OCI-M1 (cell line): ENCODE results near the gene LRRC42.

Experiments used
- DNase-seq: peaks from one replicate; lab custom pipeline; 2025; lab: John Stamatoyannopoulos, UW

LRRC42 gene

DNA sequence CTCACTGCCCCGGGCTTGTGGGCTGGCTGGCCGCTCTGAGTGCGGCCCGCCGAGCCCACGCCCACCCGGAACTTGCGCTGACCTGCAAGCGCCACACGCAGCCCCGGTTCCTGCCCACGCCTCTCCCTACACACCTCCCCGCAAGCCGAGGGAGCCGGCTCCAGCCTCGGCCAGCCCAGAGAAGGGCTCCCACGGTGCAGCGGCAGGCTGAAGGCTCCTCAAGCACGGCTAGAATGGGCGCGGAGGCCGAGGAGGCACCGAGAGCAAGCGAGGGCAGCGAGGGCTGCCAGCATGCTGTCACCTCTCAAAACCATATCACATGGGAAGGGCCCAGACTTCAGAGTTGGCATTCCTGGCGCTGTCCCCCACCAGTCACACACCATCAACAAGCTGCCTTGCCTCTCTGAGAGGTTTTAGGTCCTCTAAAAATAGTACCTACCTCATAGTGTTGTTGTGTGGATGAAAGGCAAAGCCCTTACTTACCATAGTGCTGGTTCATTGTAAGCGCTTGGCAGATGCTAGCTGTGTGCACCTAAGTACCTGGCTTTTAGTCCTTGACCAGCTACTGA is 58.4 kb downstream of the LRRC42 start:
- DNase-seq: no peak

DNA sequence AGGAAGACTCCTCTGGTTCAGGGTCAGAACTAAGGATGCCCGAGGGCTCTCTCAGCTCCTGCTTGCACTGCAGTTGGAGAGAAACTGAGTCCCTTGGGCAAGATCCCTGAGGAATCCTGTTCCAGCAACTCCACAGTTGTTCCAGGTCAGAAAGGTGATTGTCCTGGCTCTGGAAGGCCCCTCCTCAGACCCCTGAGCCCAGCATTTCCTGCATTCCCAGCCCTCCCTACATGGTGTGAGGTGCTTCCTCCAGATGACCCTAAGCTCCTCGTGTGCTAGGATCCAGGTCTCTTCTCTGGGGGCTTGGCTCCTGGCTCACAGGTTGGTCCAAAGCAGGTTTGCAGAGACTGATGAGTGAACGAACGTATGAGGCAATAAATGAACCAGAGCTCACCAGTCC is 60.4 kb downstream of the LRRC42 start:
- no peak for DNase-seq

DNA sequence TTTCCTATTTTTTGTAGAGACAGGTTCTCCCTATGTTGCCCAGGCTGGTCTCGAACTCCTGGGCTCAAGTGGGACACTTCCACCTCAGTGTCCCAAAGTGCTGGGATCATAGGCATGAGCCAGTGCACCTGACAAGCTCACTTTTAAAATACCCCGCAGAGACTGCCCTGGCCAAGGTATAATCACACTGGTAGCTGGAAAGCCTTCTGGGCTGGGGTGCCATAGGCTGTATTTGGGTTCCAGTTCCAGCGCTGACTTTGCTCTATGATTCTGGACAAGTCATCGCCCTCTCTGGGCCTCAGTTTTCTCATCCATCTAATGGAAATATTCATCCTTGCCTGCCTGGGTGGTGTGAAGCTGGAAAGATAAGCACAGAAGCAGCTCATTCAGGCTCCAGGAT is 61.5 kb downstream of the LRRC42 start:
- DNase-seq: no peak

DNA sequence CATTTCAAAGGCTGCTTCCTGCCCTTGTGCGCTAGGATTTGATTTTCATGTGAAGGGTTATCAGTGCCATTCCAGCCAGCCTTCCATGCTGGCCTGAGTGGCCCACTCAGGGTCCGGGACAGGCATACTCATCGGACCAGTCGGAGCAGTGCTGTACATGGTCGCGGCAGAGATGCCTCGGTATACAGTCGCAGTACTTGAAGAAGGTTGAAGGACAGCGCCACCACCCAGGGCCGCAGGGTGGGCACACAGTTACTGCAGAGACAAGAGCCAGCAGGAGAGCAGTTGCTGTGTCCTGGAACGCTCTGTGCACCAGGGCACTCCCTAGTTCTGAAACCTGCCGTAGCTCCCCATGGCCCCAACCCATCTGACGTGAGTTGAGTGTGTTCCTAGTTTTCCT is 62.7 kb downstream of the LRRC42 start:
- DNase-seq: no peak

DNA sequence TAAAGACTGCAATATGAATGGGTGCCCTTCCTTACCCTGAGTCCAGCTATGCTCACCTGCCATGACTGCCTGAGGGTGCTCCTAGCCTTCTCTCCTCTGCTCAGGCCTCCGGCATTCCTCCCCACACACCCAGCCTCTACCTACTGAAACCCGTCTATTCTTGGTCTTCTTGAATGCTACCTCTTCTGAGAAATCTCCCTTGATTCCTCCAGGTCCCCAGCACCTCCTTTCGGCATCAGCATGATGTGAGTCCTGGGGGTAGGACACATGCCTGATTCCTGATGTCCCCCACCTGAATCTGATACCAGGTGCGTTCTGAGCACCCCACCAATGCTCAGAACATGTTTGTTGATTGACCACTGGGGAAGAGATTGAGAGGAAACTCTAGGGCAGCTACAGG is 63.3 kb downstream of the LRRC42 start:
- no peak for DNase-seq

DNA sequence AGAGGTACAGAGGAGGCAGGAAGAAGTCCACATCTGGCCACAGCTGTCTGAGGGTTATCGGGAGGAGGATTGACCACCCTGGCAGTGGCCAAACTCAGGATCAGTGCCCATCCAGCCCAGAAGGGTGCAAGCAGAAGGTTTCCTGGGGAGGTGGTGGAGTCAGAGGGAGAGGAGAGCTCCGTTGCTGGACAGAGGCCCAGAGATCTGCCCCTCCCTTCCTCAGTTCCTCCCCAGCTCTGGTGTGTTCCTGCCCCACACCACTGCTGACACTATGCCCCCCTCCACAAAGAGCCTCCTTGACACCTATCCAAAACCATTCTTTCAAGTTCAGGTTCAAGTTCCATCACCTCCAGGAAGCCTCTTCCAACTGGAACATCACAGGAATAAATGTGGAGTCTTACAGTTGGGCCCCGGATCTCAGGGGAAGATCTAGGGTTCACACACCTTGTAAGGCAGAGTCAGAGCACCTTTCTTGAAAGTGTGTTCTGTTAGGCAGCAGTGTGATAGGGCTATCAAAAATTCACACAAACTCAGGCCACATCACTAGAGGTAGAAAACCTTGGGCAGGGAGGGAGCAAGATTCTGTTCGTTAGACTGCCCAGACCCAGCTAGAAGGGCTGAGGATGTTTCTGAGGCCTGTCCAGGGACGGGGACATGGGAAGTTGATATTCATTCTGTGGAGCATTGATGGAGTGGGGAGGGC is 64.4 kb downstream of the LRRC42 start:
- no peak for DNase-seq

DNA sequence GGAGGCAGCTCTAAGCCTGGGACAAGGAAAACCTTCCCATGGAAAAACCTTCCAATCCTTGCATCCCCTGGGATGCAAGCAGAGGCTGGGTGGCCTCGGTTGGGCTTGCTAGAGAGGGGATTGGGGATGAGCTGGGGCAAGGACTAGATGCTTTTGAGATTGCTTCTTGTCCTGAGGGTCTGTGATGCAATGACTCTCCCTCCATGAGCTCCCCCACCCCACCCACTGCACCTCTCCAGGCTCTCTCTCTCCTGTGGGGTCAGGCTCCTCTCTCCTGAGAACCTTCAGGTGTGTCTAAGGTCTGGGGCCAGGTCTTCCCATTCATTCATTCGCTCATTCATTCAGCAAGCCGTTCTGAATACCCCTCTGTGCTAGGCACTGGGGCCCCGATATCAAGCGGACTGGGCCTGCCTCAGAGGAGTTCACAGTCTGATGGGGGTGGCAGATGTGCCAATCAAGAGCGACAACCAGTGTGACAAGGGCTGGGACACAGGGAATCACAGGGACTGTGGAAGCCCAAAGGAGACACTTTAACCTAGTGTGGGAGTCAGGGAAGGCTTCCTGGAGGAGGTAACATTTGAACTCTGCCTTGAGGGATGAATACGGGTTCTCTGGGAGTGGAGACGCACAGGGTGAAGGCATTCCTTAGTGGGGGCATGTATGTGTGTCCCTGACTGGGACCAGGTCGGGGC is 65.3 kb downstream of the LRRC42 start:
- no peak for DNase-seq

DNA sequence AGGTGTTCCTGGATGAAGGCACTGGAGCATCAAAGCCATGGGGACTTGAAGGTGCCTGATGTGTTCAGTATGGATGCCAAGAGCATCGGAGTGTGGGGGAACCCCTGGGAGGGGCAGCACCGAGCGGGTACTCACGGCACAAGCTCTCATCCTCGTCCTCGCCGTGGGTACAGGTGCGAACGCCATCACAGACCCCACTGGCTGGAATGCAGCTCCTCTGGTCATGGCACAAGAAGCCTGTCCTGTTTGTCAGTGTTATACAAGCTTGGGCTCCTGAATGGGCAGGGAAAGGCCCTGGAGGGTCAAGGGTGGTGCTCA is 65.8 kb downstream of the LRRC42 start:
- no peak for DNase-seq

DNA sequence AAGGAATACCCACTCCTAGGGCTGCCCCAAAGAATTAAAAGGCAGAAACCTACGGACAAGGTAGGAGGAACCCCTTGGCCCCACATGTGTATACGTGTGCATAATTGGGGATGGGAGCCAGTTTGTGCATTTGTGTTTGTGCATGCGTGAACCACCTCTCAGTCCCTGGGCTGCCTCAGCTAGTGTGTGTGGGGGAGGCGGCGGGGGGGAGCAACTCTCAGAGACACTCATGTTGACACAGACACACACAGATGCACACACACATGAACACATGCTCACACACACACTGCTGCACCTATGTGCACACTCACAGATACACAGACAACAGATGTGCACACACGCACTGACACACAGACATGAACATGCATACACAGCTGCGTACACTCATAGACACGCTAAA is 66.7 kb downstream of the LRRC42 start:
- no peak for DNase-seq

DNA sequence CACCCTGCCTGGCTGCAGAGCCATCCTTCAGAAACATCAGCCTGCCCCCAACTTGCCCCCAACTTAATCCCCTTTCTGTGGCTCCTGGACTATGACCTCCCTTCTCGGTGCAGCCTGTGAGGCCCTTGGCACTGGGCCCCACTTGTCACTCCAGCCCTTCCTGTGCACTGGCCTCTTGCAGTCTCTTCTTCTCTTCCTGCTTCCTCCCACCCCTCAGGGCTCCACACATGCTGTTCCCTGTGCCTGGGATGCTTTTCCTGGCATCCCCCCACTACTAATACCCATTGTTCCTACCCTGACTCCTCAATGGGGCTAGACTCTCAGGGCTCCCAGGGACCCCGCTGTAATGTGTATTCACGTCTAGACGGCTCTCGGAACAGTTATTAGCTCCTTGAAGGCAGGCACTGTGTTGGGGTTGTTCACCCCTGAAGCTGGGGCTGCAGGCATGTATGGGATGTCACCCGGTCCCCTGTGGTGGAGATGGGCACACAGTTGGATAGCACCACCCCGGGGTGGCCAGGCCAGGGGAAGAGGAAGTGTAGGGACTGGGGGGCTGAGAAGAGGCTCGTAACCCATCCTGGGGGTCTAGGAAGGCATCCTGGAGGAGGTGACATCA is 67.4 kb downstream of the LRRC42 start:
- no peak for DNase-seq

DNA sequence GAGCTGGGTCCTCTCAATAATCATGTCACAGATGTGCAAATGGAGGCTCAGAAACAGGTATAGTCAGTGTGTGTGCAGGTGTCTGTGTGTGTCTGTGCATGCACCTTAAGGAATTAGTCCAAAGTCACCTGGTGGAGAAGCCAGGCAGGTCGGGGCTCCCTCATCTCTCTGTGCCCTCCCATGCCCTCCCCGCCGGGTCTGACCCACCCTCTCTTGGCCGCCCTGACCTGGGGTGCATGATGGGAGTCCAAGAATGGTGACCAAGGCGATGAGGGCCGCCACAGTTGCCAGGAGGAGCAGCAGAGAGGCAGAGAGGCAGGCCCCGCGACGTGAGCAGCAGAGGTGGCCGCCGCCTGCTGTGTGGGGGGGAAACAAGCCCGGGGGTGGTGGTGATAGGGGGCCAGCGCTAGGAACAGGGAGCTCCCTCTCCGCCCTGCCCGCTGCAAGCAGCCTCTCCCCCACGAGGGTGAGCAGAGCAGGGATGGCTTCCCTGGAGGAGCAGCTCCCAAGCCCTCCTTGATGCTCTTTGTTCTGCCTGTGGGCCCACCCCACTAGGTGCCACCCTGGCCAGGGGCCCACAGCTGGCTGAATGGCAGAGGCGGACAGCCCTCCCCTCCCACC is 68.0 kb downstream of the LRRC42 start:
- no peak for DNase-seq

DNA sequence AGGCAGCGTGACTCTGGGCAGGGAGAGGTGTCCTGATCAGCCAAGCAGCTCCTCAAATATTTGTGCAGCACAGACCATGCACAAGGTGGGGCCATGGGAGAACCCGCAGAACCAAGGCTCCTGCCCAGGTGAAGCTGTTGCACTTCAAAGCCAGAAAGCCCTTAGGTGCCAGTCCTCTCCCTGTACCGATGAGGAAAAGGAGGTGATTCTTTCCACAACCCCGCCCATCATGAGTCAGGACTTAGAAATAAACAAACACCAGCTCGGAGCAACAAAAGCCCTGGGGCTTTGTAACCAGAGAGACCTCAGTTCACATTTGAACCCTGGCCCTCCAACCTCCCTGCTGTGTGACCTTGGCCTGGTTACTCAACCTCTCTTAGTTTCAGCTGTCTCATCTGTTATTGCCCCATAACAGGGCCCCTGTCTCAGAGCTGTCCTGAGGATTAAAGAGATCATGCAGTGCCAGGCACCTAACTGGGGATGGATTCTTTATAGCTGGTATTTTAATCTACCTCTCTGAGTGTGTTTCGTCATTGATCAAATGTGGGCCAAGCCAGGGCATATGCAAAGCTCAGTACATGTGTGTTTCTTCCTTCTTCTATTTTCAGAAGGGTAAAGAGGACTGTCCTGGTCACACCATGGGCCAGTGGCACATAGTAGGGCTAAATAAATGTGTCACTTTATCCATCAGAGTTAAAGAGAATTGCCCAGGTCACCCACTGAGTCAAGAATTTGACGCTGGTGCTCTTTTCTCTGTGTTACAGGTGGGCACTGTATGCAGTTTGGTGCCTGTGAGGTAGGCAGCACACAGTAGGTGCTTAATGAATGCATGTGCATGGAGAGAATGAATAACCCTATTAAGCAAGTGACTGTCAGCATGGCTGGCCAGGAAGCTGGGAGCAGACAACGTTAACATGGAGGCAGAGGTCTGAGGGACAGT is 70.5 kb downstream of the LRRC42 start:
- DNase-seq: no peak
